MCF 10A (cell line): ENCODE results near the gene ETS2. TPM values are rescaled to one million over a fixed set of nuclear protein-coding genes. Genes with fewer than 3 reads are reported as not detected.

Source experiments
- BruUV-seq: library from RNA; stranded (reverse); fragments of 400-500 nt; replicated peaks from 2 replicates; lab custom pipeline; 2021; lab: Mats Ljungman, UMichigan
- CTCF ChIA-PET: fragments of 300-600 bp; sonication (Branson Sonifier 250); formaldehyde crosslinking; extraction: SDS; loops from one replicate; lab custom pipeline; 2021; ENCODE audit warnings: antibody characterized with exemption, inconsistent platforms; lab: Yijun Ruan, JAX
- POLR2A ChIA-PET: fragments of 300-600, 350-650 bp; sonication (Branson Sonifier 250); formaldehyde crosslinking; extraction: SDS; loops from one replicate; lab custom pipeline; 2020; ENCODE audit warnings: antibody characterized with exemption, inconsistent platforms; lab: Yijun Ruan, JAX
- DNase-seq: peaks from one replicate; pipeline ENCODE4 v3.0.0-alpha.2; 2018; ENCODE audit not compliant: unreplicated experiment
- H3K27ac Mint-ChIP-seq: one replicate; pipeline ENCODE4 v1.8.0; 2022; ENCODE audit warnings: mild to moderate bottlenecking, low read depth, mixed read lengths; ENCODE audit not compliant: unreplicated experiment
- H3K27me3 Mint-ChIP-seq: one replicate; pipeline ENCODE4 v1.8.0; 2022; ENCODE audit warnings: mixed read lengths; ENCODE audit not compliant: insufficient read depth, unreplicated experiment
- H3K36me3 Mint-ChIP-seq: one replicate; pipeline ENCODE4 v1.8.0; 2022; ENCODE audit warnings: mild to moderate bottlenecking, moderate library complexity, mixed read lengths; ENCODE audit not compliant: insufficient read depth, unreplicated experiment
- H3K4me1 Mint-ChIP-seq: one replicate; pipeline ENCODE4 v1.8.0; 2022; ENCODE audit warnings: mixed read lengths; ENCODE audit not compliant: insufficient read depth, unreplicated experiment
- H3K4me3 Mint-ChIP-seq: one replicate; pipeline ENCODE4 v1.8.0; 2022; ENCODE audit warnings: mild to moderate bottlenecking, moderate library complexity, mixed read lengths; ENCODE audit not compliant: unreplicated experiment
- H3K9me3 Mint-ChIP-seq: one replicate; pipeline ENCODE4 v1.8.0; 2022; ENCODE audit warnings: mixed read lengths; ENCODE audit not compliant: unreplicated experiment
- intact Hi-C: fragments of 100-400 bp; cut with micrococcal nuclease; formaldehyde crosslinking; loops from 2 replicates; pipeline ENCODE4 v1.14.1; 2022
- total RNA-seq: library from RNA; stranded (reverse); gene quantifications from 2 replicates; pipeline ENCODE4 v1.2.3, GENCODE V29; 2022
- TF ChIP-seq, protein P1 (sequence below): fragments of 200-600 bp; IDR thresholded peaks from one replicate; pipeline ENCODE4 v1.8.0; 2022; ENCODE audit warnings: antibody characterized with exemption, mild to moderate bottlenecking; ENCODE audit not compliant: unreplicated experiment

ETS2 gene
- total RNA-seq, 1 experiment from 2014 or later, result 109 TPM

DNA sequence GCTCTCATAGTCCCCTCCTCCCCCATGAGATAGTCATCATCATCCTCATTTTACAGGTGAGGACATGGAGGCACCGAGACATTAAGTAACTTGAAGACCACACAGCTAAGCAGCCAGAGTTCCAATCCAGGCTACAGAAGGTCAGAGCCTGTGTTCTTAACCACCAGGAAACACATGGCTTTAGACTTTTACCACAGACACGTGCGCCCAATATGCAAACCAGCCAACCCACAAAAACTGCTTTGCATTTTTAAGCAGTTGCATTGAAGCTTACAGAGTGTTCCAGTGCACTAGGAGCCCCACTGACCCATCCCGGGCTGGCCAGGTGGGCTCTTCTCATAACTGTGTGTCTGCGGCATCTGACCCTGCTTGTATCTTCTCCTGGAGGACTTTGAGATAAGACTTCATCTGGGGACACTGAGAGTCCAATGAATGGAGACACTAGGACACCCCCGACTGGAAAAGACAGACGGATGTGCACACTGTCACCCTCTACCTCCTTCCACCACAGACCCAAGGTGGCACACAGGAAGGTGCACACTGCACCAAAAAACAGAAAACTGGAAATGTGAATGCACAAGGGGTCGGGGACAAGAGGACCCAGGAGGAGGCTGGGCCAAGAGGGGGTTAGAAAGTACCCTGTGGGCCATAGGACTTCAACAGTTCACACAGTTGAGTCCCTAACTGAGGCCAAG is 56.4 kb downstream of the ETS2 start:
- H3K4me1 Mint-ChIP-seq, result peaks cover 8% of the 10 kb centered on the region
- intact Hi-C loops, result no loop called here
- POLR2A ChIA-PET, result no interaction called here
- TF ChIP-seq, protein P1, sequence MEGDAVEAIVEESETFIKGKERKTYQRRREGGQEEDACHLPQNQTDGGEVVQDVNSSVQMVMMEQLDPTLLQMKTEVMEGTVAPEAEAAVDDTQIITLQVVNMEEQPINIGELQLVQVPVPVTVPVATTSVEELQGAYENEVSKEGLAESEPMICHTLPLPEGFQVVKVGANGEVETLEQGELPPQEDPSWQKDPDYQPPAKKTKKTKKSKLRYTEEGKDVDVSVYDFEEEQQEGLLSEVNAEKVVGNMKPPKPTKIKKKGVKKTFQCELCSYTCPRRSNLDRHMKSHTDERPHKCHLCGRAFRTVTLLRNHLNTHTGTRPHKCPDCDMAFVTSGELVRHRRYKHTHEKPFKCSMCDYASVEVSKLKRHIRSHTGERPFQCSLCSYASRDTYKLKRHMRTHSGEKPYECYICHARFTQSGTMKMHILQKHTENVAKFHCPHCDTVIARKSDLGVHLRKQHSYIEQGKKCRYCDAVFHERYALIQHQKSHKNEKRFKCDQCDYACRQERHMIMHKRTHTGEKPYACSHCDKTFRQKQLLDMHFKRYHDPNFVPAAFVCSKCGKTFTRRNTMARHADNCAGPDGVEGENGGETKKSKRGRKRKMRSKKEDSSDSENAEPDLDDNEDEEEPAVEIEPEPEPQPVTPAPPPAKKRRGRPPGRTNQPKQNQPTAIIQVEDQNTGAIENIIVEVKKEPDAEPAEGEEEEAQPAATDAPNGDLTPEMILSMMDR, result no peak
- DNase-seq, result no peak
- no TSS peak for BruUV-seq
- no peak overlapping the region for H3K4me3 Mint-ChIP-seq
- H3K36me3 Mint-ChIP-seq, result peaks cover 5% of the 10 kb centered on the region
- H3K9me3 Mint-ChIP-seq, result no peaks in the 10 kb centered on the region
- CTCF ChIA-PET, result interaction anchor here (0.6 kb wide), 1 partner anchor 23 kb away, joined by 3 read pairs; no protein-coding TSS in a partner anchor
- H3K27ac Mint-ChIP-seq, result no peak overlapping the region
- no peaks in the 10 kb centered on the region for H3K27me3 Mint-ChIP-seq

DNA sequence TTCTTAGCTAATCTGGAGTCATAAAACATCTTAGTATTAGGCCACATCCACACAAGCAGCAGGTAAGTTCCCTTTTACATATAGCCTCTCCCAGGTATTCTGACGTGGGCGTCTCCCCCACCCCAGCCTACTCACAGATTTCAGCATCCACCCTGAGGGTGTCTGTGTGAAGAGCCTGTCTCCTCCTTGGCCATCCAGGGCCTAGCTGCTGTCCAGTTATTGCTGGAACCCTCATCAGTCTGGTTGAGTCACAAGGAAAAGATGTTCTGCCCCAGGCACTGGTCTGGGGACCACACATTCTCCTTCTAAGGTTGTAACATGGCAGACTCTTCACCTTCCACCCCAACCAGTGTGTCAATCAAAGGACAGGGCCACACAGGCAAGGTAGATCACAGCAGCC is 57.6 kb downstream of the ETS2 start:
- POLR2A ChIA-PET, result no interaction called here
- H3K27ac Mint-ChIP-seq, result no peak overlapping the region
- intact Hi-C loops, result no loop called here
- peaks cover 5% of the 10 kb centered on the region for H3K36me3 Mint-ChIP-seq
- CTCF ChIA-PET, result no interaction called here
- TF ChIP-seq, protein P1, result no peak
- peaks cover 8% of the 10 kb centered on the region for H3K4me1 Mint-ChIP-seq
- no peaks in the 10 kb centered on the region for H3K9me3 Mint-ChIP-seq
- no peak for DNase-seq
- no peak overlapping the region for H3K4me3 Mint-ChIP-seq
- H3K27me3 Mint-ChIP-seq, result no peaks in the 10 kb centered on the region
- BruUV-seq, result no TSS peak

DNA sequence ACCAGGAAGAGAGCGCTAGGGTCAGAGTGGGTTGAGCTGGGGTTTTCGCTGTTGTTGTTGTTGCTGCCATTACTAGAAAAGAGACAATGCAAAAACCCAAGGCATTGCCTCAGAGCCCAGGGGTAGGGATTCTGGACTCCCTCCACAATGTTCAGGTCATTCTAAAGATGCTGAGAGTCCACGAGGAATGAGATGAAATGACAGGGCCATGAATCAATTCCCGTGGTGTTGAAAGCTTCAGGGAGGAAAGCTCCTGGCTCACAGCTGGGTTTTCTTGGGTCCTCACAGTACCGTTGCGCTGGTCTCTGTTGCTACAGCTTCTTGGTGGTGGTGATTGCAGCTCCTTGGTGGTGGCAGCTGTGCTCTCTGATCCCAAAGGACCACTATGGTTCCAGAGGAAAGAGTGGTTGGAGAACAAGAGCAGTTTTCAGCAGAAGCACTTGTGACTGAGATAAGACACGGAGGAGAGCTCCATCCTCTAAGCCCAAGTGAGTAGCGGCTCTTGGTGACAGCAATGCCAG is 58.2 kb downstream of the ETS2 start:
- H3K4me1 Mint-ChIP-seq, result peaks cover 8% of the 10 kb centered on the region
- no TSS peak for BruUV-seq
- no peaks in the 10 kb centered on the region for H3K27me3 Mint-ChIP-seq
- TF ChIP-seq, protein P1, result no peak
- DNase-seq, result no peak
- intact Hi-C loops, result no loop called here
- POLR2A ChIA-PET, result no interaction called here
- CTCF ChIA-PET, result interaction anchor here (0.5 kb wide), 1 partner anchor 514 kb away, joined by 3 read pairs; no protein-coding TSS in a partner anchor
- H3K4me3 Mint-ChIP-seq, result no peak overlapping the region
- no peak overlapping the region for H3K27ac Mint-ChIP-seq
- H3K9me3 Mint-ChIP-seq, result no peaks in the 10 kb centered on the region
- peaks cover 5% of the 10 kb centered on the region for H3K36me3 Mint-ChIP-seq

DNA sequence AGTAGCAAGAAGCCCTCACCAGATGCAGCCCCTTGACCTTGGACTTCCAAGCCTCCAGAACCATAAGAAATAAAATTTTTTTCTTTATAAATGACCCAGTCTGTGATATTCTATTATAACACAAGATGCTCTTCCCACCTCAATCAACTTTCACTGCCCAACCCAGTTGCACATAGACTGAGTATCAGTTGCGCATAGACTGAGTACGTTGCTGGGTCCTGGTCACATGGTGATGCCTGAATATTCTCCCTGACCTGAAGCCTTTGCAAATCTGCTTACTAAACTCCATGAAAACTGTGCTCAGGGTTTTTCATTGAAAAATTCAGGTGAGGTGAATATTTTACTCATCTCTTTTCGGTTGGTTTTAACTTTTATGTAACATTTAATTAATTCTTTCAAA is 59.2 kb downstream of the ETS2 start:
- Mint-ChIP-seq H3K27me3 (no peaks in the 10 kb centered on the region), H3K4me1 (peaks cover 7% of the 10 kb centered on the region), H3K27ac (no peak overlapping the region), H3K4me3 (no peak overlapping the region), H3K9me3 (no peaks in the 10 kb centered on the region), H3K36me3 (peaks cover 1% of the 10 kb centered on the region)
- BruUV-seq, result no TSS peak
- no peak for DNase-seq
- intact Hi-C loops, result no loop called here
- ChIA-PET CTCF (no interaction called here), POLR2A (interaction anchor here (0.6 to 1.1 kb wide), 2 partner anchors 13 to 150 kb away, joined by 3 to 5 read pairs; no protein-coding TSS in a partner anchor)
- TF ChIP-seq, protein P1, result no peak
